Central memory CD4-positive, alpha-beta T cell (primary cell): ENCODE measurements around the gene NTM.

Source experiments
- DNase-seq: peaks from one replicate; pipeline ENCODE4 v3.0.0; 2022

The NTM gene

DNA sequence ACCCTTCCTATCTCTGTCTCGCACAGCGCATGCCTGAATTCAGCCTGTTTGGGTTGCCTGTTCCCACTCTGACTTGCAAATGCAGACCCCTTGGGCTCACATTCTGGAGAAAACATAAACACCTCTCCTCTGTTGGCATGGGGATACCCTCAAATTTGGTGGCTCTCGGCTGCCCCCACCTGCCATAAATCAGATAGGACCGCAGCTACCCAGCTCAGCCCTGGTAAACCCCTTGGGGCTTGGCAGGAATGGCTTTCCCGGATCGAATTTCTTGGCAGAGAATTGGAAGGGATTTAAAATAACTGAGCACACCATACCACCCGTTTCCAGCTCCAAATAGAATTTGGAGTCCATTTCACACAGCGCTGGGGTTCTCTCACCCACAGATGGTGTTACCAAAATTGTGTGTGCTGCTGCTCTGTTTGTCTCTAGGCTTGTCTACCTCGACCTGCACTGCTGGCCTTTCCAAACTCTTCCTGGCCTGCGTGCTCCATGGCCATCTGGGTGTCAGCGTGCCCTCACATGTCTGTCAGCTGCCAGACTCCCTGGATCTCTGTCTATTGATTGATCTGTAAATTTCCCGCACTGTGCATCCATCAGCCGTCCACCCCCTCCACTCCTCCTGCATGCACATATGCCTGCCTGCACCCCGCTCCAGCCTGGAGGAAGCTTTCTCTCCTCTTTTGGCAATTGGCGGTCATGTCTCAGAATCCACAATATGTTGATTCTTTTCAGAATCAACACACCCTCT is 134.0 kb downstream of the NTM start:
- DNase-seq: no peak

GRCh38 chr11:131506348-131506747 is 135.9 kb downstream of the NTM start:
- no peak for DNase-seq

DNA sequence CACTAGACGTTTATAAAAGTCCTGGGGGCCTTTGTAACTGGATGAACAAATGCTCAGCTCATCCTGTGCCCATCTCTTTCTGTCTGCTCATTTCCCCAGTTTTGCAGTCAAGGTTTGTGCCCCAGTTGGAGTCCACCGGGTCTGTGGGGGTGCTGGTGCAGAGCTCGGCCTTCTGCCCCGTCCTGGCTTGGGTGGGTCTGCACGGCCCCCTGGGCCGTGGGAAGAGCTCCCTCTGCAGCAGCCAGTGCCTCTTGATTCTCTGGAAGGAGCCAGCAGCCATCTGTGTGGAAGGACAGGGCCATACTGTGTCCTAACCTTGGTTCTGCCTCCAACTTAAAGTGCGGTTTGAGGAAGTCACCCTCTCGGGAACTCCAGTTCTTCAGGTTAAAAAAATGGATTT is 140.2 kb downstream of the NTM start:
- DNase-seq: no peak

- DNase-seq: no peak
Observed at GRCh38 chr11:131511794-131512193, 141.4 kb downstream of the NTM start.

GRCh38 chr11:131512228-131512627 is 141.8 kb downstream of the NTM start:
- DNase-seq: no peak

- DNase-seq: no peak
Observed at GRCh38 chr11:131514062-131514461, 143.6 kb downstream of the NTM start.

DNA sequence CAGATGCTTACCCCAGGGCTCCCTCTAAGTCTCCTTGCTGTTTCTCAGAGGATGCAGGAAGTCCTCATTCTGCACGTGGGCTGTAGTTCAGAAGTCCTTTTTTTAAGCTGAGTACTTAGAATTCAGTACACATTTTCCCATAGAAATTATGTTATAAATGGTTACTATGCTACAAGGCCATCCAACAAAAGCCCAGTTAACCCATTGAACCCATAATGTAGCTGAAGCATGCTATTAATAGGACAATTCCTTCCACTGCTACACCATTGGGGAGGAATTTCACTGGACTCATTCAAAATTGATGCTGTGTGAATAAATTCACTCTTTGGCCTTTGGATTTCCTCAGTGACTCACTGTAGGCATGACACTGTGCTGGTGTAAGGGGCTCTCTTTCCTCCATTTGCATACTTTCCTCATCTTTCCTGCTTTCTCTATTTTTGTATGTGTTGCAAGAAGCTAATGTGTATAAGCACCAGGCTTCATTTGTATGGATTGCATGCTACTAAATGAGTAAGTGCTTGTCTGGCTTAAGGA is 148.0 kb downstream of the NTM start:
- no peak for DNase-seq

DNA sequence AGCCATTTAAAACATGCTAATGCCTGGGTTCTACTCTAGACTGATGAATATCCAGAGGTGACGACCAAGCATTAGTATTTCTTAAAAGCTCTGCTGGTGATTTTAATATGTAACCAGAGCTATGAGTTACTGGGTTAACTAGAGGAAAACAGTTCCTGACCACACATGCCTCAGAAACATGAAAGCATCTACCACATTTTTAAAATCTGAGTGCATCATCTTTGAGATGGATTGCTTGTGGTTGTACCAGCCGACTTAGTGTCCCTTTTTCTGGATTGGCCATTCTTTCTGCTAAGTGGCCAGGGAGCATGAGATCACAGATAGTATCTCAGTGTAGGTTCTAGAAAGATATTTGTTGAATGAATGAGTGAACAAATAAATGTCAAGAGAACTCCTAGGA is 152.4 kb downstream of the NTM start:
- DNase-seq: no peak

GRCh38 chr11:131530407-131530806 is 160.0 kb downstream of the NTM start:
- DNase-seq: no peak

- no peak for DNase-seq
Observed at GRCh38 chr11:131533149-131533548, 162.7 kb downstream of the NTM start.

DNA sequence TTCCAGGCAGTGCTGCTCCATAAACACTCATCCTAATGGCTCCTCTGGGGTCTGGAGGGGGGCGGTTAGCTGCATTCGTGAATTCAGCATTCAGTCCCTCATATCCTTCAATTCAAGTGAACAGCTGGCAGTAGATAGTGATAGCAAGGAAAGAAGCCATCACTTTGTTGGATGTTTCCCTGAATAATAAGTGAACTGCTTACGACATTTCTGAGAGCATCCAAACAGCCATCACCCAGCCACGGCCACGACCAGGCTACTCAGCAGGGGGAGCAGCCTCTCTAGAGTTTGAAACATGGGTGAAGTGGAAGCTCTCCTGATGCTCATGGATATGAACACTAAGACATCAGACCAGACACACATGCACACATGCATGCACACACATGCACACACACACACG is 163.6 kb downstream of the NTM start:
- DNase-seq: no peak

DNA sequence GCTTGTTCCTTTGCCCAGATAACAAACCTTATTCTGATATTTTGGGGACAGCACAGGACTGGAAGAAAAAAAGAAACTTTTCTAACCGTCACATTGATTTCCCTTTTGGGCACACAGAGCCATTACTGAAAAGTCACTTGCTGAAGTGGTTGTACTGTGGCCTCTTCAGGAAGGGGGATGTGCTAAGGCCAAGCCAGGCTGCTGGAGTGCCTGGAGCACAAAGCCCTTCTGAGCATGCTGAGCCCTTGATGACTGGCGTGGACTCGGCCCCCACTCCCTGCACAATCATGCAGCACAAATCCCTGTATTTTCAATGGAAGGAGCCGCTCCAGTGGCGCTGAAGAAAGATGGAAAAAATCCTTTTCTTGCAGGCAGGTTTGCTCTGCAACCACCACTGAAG is 164.2 kb downstream of the NTM start:
- no peak for DNase-seq

DNA sequence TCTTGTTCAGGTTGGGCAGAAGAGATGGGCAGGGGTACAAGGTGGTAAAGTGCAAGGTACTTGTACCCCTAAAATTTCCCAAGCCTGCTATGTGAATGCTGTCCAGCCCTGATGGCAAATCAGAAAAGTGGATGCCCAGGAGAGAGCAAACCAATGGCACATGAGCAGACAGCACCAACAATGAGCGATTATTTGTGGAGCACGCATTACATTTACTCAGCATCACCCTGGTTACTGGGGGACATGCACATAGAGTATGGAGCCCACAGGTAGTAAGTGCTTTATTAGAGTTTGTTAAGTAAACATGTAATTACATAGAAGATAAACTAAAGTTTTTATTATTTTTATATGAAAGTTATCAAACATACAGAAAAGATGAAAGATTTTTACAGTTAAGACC is 165.7 kb downstream of the NTM start:
- DNase-seq: no peak

DNA sequence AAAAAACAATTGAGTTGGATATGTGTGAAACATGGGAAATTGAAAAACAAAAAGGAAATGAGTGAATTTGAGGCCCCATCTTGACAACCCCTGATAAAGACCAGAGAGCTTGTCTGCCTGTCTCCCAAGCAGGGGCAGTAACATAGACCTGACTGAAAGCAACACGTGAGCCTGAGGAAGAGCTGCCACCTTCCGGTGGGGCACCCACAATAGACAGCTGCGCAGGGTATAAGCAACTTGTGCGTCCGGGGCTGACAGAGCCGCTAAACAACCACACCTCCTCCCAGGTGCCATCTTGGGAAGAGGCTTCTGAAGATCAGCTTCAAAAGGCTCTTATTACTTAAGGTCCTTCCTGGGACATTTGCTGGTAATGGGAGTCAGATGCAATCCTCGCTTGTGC is 166.8 kb downstream of the NTM start:
- no peak for DNase-seq

- no peak for DNase-seq
Observed at GRCh38 chr11:131537748-131538147, 167.3 kb downstream of the NTM start.

DNA sequence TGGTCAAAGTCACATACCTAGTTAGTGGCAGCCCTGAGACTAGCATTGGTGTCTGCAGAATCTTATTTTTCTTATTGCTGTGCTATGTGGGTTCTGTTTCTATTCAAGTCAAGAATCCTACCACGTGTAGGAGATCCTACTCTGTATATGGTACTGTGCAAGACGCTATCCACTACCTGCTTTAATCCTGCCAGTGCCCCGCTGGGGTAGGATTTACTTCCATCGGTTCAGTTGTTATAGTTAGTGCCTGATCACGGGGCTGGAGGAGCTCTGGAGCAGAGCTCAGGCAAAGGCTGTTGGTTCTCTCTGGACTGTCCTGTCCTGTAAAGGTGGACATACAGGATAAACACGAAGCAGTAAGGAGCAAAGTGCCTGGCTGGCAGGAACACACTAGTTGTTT is 167.9 kb downstream of the NTM start:
- no peak for DNase-seq

GRCh38 chr11:131540676-131541075 is 170.3 kb downstream of the NTM start:
- DNase-seq: no peak

GRCh38 chr11:131543389-131544025 is 173.1 kb downstream of the NTM start:
- no peak for DNase-seq

GRCh38 chr11:131544591-131544990 is 174.2 kb downstream of the NTM start:
- DNase-seq: no peak

DNA sequence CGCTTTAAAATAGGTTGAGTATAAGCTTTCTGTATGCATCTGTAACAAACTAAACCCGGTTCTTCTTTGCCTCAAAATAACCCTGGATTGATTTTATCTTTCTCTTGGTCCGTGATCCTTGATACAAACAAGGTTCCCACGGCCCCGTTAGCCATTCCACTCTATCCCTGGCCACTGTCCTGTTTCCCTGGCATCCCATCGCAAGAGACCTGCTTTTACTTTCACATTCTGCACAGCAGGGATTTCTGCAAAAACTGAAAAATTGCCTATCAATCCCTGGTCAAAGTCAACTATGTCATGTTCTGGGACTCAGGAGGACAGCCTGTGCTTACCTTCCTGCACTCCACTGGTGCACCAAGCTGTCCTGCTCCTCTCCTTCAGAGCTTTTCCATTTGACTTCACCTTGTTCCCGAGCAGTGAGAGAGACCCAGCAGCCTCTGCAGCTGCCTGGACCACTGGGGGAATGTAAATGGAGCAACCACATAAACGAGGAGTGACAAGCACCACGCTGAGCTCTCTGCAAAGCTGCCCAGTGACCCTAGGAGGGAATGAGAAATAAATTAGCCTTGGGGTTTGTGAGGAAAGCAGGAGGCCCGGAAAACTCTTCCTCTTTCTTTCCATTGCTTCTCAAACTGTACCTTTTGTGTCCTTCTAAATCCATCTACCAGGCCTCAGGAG is 175.9 kb downstream of the NTM start:
- no peak for DNase-seq

GRCh38 chr11:131549099-131549498 is 178.7 kb downstream of the NTM start:
- DNase-seq: no peak

- no peak for DNase-seq
Observed at GRCh38 chr11:131549770-131550169, 179.4 kb downstream of the NTM start.

DNA sequence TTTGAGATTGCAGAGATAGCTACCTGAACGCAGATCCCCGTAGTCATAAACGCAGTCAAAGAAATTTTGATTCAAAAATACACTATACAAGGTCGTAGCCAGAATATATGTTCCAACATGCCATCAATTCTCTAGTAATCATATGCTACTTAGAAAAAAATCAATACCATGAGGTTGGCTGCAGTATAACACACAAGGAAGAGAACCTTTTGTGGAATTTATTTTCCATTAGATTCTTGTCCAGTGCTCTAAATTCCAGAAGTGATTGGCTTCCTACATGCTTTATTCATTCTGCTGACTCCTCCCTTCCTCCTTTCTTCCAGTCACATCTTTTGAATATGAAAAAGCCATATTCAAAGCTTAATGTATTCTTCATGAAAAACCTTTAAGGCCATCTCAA is 189.9 kb downstream of the NTM start:
- DNase-seq: no peak

- DNase-seq: no peak
Observed at GRCh38 chr11:131561501-131561900, 191.1 kb downstream of the NTM start.
